Measurements from ENCODE around the gene ABTB2.

DNA sequence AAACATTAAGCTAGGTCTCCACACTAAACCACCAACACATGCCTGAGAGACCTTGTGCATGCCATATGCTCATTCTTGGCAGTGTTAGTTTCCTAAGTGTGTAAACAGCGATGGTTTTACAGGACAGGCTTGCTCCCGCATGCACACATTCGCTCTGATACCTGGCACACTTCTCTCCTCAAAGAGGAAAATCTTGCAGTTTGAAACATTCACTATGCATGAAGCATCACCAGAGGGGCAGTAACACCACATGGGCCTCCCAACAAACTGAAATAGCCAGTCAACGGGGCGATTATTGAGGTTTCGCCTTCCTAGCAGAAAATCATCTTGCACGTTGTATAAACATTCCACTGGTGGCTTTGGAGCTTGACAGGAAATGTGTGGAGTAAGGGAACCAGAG, 52.6 kb downstream of the ABTB2 start:
- TF ChIP-seq, protein P1, sequence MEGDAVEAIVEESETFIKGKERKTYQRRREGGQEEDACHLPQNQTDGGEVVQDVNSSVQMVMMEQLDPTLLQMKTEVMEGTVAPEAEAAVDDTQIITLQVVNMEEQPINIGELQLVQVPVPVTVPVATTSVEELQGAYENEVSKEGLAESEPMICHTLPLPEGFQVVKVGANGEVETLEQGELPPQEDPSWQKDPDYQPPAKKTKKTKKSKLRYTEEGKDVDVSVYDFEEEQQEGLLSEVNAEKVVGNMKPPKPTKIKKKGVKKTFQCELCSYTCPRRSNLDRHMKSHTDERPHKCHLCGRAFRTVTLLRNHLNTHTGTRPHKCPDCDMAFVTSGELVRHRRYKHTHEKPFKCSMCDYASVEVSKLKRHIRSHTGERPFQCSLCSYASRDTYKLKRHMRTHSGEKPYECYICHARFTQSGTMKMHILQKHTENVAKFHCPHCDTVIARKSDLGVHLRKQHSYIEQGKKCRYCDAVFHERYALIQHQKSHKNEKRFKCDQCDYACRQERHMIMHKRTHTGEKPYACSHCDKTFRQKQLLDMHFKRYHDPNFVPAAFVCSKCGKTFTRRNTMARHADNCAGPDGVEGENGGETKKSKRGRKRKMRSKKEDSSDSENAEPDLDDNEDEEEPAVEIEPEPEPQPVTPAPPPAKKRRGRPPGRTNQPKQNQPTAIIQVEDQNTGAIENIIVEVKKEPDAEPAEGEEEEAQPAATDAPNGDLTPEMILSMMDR (conservative IDR thresholded peaks at IDR 0.05): no peak
- no peak for TF ChIP-seq ZFX (IDR thresholded peaks at IDR 0.05)
